K562 (cell line): Measurements from ENCODE around the gene KLHL8. TPM values are rescaled to one million over a fixed set of nuclear protein-coding genes. Genes with fewer than 3 reads are reported as not detected.

Source experiments
- ATAC-seq: fragments of 200-7000 bp; cut with Tn5 transposase; 3 replicates; pipeline ENCODE4 v1.9.1; 2020; ENCODE audit warnings: moderate library complexity
- BruUV-seq: library from RNA; stranded (reverse); fragments of 400-500 nt; replicated peaks from 2 replicates; lab custom pipeline; 2021; lab: Mats Ljungman, UMichigan
- CTCF ChIA-PET: fragments of 300-600 bp; formaldehyde crosslinking; extraction: SDS; loops from one replicate; lab custom pipeline; 2021; ENCODE audit warnings: low intra/inter-chr PET ratio; lab: Yijun Ruan, JAX
- POLR2A ChIA-PET: fragments of 300-600, 350-650 bp; sonication (Branson Sonifier 250); formaldehyde crosslinking; extraction: SDS; loops from one replicate; lab custom pipeline; 2021; ENCODE audit warnings: antibody characterized with exemption, inconsistent platforms; lab: Yijun Ruan, JAX
- DNase-seq, 4 experiments: peaks; one replicate each; pipeline versions ENCODE4 v3.0.0 to v3.0.0-alpha.2; 2011 to 2018; ENCODE audit warnings: low spot score in 3 of 4, mixed read lengths in 3 of 4; ENCODE audit errors: extremely low read depth in 1 of 4
- FAIRE-seq: peaks from 2 replicates; lab custom pipeline; 2011; peaks lifted over from hg19 to GRCh38; lab: Jason Lieb, UNC
- H2AFZ ChIP-seq: 2 replicates; pipeline ENCODE4 v1.6.0; 2011; ENCODE audit warnings: low read depth, low read length, control low read depth, inconsistent platforms
- H3K27ac ChIP-seq: fragments of 200-600 bp; 3 replicates; pipeline ENCODE4 v1.8.0; 2011; ENCODE audit warnings: low read depth, mild to moderate bottlenecking, control low read depth, inconsistent platforms, low read length, moderate library complexity, mixed read lengths; ENCODE audit errors: extremely low read depth
- H3K27me3 ChIP-seq, 2 experiments: fragments of 300-600 bp in 1 of 2; 2 replicates in 1 of 2; 3 replicates in 1 of 2; pipeline versions ENCODE4 v1.6.0 to v1.8.0; 2011; ENCODE audit warnings: inconsistent platforms in 2 of 2, low read length in 2 of 2, mild to moderate bottlenecking in 1 of 2, mixed read lengths in 1 of 2, moderate library complexity in 1 of 2; ENCODE audit not compliant: control insufficient read depth in 2 of 2, insufficient read depth in 2 of 2
- H3K36me3 ChIP-seq: fragments of 300-600 bp; 3 replicates; pipeline ENCODE4 v1.8.0; 2011; ENCODE audit warnings: mild to moderate bottlenecking, low read length, inconsistent platforms; ENCODE audit not compliant: control insufficient read depth, insufficient read depth
- H3K4me1 ChIP-seq, 2 experiments: fragments of 200-600 bp in 1 of 2; replicated peaks in 1 of 2; 2 replicates in 1 of 2; 3 replicates in 1 of 2; pipeline versions ENCODE4 v1.5.1 to v1.8.0; 2011; ENCODE audit warnings: inconsistent platforms in 2 of 2, low read length in 2 of 2, mild to moderate bottlenecking in 1 of 2, mixed read lengths in 1 of 2, moderate library complexity in 1 of 2; ENCODE audit not compliant: control insufficient read depth in 2 of 2, insufficient read depth in 2 of 2
- H3K4me2 ChIP-seq: 2 replicates; pipeline ENCODE4 v1.6.1; 2011; ENCODE audit warnings: low read length, control low read depth, inconsistent platforms, mixed read lengths; ENCODE audit not compliant: insufficient read depth
- H3K4me3 ChIP-seq: fragments of 200-600 bp; sonication (generic), shearing (Covaris generic); 2 replicates; pipeline ENCODE4 v1.5.1; 2016; ENCODE audit warnings: control low read depth, inconsistent platforms
- H3K79me2 ChIP-seq: fragments of 200-600 bp; 3 replicates; pipeline ENCODE4 v1.8.0; 2011; ENCODE audit warnings: low read length, inconsistent platforms; ENCODE audit not compliant: control insufficient read depth, insufficient read depth
- H3K9ac ChIP-seq, 2 experiments: 2 replicates each; pipeline versions ENCODE4 v1.6.0 to v1.6.1; 2011; ENCODE audit warnings: low read depth in 2 of 2, low read length in 2 of 2, control low read depth in 1 of 2, inconsistent platforms in 1 of 2, mild to moderate bottlenecking in 1 of 2, mixed read lengths in 1 of 2; ENCODE audit not compliant: insufficient read depth in 1 of 2
- H3K9me1 ChIP-seq: one replicate; pipeline ENCODE4 v1.6.0; 2011; ENCODE audit warnings: inconsistent platforms, mild to moderate bottlenecking, low read length, moderate library complexity; ENCODE audit not compliant: control insufficient read depth, insufficient read depth
- H3K9me3 ChIP-seq: replicated peaks from 2 replicates; pipeline ENCODE4 v1.5.1; 2011; ENCODE audit warnings: low read depth, low read length, inconsistent platforms; ENCODE audit not compliant: control insufficient read depth, insufficient read depth
- H4K20me1 ChIP-seq: replicated peaks from 2 replicates; pipeline ENCODE4 v1.6.1; 2011; ENCODE audit warnings: low read length, inconsistent platforms, mixed read lengths; ENCODE audit not compliant: control insufficient read depth, insufficient read depth
- ILF3 ChIP-seq: fragments of 450-650 bp; IDR thresholded peaks from 2 replicates; pipeline ENCODE4 v1.6.1; 2018; ENCODE audit warnings: antibody characterized with exemption, mild to moderate bottlenecking, moderate library complexity, borderline replicate concordance
- MEIS2 ChIP-seq: fragments of 450-650 bp; IDR thresholded peaks from 2 replicates; pipeline ENCODE4 v1.6.1; 2014; ENCODE audit warnings: mild to moderate bottlenecking; ENCODE audit not compliant: partially characterized antibody
- NEUROD1 ChIP-seq: fragments of 150-350 bp; IDR thresholded peaks from 2 replicates; pipeline ENCODE4 v1.6.1; 2014; ENCODE audit warnings: borderline replicate concordance, low read length, low read depth; ENCODE audit not compliant: partially characterized antibody
- RB1 ChIP-seq: fragments of 450-650 bp; IDR thresholded peaks from 2 replicates; pipeline ENCODE4 v1.6.1; 2017; ENCODE audit warnings: low read depth, mild to moderate bottlenecking
- RBFOX2 ChIP-seq: fragments of 200-400 bp; formaldehyde crosslinking; IDR thresholded peaks from 2 replicates; pipeline ENCODE4 v1.6.1; 2017; ENCODE audit warnings: low read depth, mild to moderate bottlenecking, low read length, moderate library complexity
- SMC3 ChIP-seq: conservative IDR thresholded peaks from 2 replicates; pipeline ENCODE4 v1.6.1; 2011; ENCODE audit warnings: low read depth, low read length, improper control_type of control experiment; ENCODE audit not compliant: insufficient read depth
- ZBTB17 ChIP-seq: fragments of 450-650 bp; formaldehyde crosslinking; IDR thresholded peaks from 2 replicates; pipeline ENCODE4 v1.4.0; 2020; ENCODE audit warnings: mild to moderate bottlenecking
- ZC3H4 ChIP-seq: sonication (generic); formaldehyde crosslinking; IDR thresholded peaks from 2 replicates; pipeline ENCODE4 v1.9.0; 2021; ENCODE audit warnings: missing genetic modification reagents, borderline replicate concordance
- ZNF134 ChIP-seq: fragments of 250-450 bp; sonication (Bioruptor Pico); conservative IDR thresholded peaks from 2 replicates; pipeline ENCODE4 v1.4.0; 2020
- ZNF76 ChIP-seq: fragments of 250-450 bp; sonication (Bioruptor Pico); IDR thresholded peaks from 2 replicates; pipeline ENCODE4 v1.4.0; 2020; ENCODE audit warnings: mild to moderate bottlenecking, moderate library complexity, borderline replicate concordance
- ZNF778 ChIP-seq: fragments of 450-650 bp; formaldehyde crosslinking; IDR thresholded peaks from 2 replicates; pipeline ENCODE4 v1.4.0; 2020; ENCODE audit warnings: mild to moderate bottlenecking, moderate library complexity
- WGBS: fragments of 100-300 bp; shearing (Covaris generic); methylation state at CpG from one replicate; pipeline ENCODE4 v1.1.6; 2016; ENCODE audit warnings: low coverage, mixed read lengths; ENCODE audit not compliant: insufficient coverage; ENCODE audit errors: missing lambda C conversion rate; 5-methylcytosine and 5-hydroxymethylcytosine counted together
- in situ Hi-C: fragments of 300-500 bp; cut with MboI; formaldehyde crosslinking; loops from 4 replicates; pipeline ENCODE4 v1.15.0; 2018; ENCODE audit warnings: inconsistent platforms, mixed read lengths
- intact Hi-C: fragments of 100-400 bp; cut with micrococcal nuclease; formaldehyde crosslinking; loops from 2 replicates; pipeline ENCODE4 v1.14.2; 2022
- polyA plus RNA-seq, 8 experiments: library from polyadenylated mRNA; depleted of rRNA in 4 of 8; stranded (reverse) in 5 of 8; unstranded in 3 of 8; fragments of >200 nt; fragmentation: Nextera tagmentation in 2 of 8; fragmentation: Illumina TruSeq in 1 of 8; extraction: Ambion mirVana in 2 of 8; extraction: Trizol in 1 of 8; gene quantifications; 2 replicates each; pipeline versions ENCODE4 v1.2.1 to v1.2.3, GENCODE V29; 2011 to 2014; ENCODE audit warnings: inconsistent platforms in 1 of 8, missing spikeins in 1 of 8
- total RNA-seq, 7 experiments: library from RNA; depleted of rRNA in 6 of 7; stranded (reverse); fragments of >200 nt in 6 of 7; fragmentation: Illumina TruSeq in 2 of 7; extraction: Trizol in 2 of 7; gene quantifications; 2 replicates each; pipeline versions ENCODE4 v1.2.1 to v1.2.3, GENCODE V29; 2011 to 2021; ENCODE audit warnings: low replicate concordance in 1 of 7
- TF ChIP-seq, protein P1 (sequence below), 2 experiments: fragments of 450-650 bp in 1 of 2; sonication (generic) in 1 of 2; formaldehyde crosslinking in 1 of 2; IDR thresholded peaks; 2 replicates each; pipeline versions ENCODE4 v1.7.1 to v1.9.0; 2016 to 2022; ENCODE audit warnings: inconsistent platforms in 1 of 2, mild to moderate bottlenecking in 1 of 2, missing genetic modification reagents in 1 of 2

Gene KLHL8
- total and polyA plus RNA-seq, 9 of the 15 experiments (the other 6 are each of a cell fraction or from before 2014, with no cell fraction given) = 8.7 to 25.3 (median 15.7) TPM

DNA sequence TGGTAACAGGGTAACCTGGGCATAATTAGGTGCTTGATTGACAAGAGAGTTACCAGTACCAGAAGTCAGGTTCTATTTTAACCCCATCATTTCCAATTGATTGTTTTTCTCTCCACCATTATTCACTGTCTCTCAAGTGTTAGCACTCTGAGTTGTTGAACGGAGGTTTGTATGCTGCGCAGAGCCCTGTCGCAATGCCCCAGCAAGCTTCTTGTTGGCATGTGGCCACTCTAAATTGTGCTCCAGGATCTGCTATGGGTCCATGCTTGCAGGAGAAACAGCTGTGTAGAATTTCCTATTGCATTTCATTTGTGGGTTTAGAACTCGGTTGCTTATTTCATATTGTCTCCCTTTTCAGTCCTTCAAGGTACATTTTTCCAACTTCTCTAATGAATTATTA lies 98.2 kb downstream of the KLHL8 start (continued):
- no peak for TF ChIP-seq ILF3
- no peak for TF ChIP-seq ZNF134
- no peak for TF ChIP-seq ZNF778 (CRISPR knock-in tag)

DNA sequence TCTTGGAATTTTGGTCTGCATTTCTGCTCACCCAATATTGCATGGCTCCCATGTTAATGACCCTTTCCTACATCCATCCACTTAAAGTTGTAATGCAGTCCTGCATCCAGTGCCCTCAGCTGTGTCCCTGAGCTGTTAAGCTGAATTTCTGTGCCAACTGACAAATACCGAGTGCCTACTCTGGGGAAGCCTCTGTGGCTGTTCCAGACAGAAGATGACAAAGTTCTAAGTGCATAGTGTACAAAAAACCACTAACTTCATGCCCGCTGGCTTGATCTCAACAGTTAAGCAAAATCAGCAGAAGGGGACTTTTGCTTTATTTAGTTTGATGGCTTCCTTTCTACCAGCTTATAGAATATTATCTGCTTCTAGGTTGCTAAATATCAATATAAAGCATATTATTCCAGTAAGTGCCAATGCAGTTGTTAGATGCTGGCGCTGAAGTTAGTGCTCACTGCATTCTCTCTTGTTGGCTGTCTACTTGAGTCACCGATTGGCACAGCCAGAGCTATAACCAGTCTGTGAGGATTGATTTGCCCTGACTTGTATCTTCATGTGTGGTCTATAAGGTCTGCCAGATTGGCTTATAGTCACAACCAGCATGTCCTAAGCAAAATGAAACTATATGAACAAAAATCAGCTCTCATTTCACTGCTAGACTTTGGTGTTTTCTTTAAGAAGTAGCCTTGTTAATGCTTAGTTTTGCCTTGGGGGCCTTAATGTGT lies 98.9 kb downstream of the KLHL8 start:
- DNase-seq = no peak
- TF ChIP-seq ZNF76 (CRISPR knock-in tag) (no peak), ZBTB17 (CRISPR knock-in tag) (no peak), RB1 (no peak), RBFOX2 (no peak), SMC3 (no peak), ZC3H4 (no peak), NEUROD1 (no peak), MEIS2 (no peak)
- TF ChIP-seq, protein P1, sequence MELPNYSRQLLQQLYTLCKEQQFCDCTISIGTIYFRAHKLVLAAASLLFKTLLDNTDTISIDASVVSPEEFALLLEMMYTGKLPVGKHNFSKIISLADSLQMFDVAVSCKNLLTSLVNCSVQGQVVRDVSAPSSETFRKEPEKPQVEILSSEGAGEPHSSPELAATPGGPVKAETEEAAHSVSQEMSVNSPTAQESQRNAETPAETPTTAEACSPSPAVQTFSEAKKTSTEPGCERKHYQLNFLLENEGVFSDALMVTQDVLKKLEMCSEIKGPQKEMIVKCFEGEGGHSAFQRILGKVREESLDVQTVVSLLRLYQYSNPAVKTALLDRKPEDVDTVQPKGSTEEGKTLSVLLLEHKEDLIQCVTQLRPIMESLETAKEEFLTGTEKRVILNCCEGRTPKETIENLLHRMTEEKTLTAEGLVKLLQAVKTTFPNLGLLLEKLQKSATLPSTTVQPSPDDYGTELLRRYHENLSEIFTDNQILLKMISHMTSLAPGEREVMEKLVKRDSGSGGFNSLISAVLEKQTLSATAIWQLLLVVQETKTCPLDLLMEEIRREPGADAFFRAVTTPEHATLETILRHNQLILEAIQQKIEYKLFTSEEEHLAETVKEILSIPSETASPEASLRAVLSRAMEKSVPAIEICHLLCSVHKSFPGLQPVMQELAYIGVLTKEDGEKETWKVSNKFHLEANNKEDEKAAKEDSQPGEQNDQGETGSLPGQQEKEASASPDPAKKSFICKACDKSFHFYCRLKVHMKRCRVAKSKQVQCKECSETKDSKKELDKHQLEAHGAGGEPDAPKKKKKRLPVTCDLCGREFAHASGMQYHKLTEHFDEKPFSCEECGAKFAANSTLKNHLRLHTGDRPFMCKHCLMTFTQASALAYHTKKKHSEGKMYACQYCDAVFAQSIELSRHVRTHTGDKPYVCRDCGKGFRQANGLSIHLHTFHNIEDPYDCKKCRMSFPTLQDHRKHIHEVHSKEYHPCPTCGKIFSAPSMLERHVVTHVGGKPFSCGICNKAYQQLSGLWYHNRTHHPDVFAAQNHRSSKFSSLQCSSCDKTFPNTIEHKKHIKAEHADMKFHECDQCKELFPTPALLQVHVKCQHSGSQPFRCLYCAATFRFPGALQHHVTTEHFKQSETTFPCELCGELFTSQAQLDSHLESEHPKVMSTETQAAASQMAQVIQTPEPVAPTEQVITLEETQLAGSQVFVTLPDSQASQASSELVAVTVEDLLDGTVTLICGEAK (IDR thresholded peaks at IDR 0.05) = no peak
- TF ChIP-seq, protein P1 (CRISPR knock-in tag; IDR thresholded peaks at IDR 0.05) = no peak

More for the DNA sequence above, 98.9 kb downstream of the KLHL8 start:
- BruUV-seq = no TSS peak
- Histone ChIP-seq H3K4me2 (no peak overlapping the region), H3K27ac (no peak overlapping the region), H3K9me3 (no peaks in the 10 kb centered on the region), H3K27me3 (no peaks in the 10 kb centered on the region), H2AFZ (no peak overlapping the region), H3K9me1 (no peaks in the 10 kb centered on the region), H3K4me3 (no peak overlapping the region), H3K36me3 (peaks cover 80% of the 10 kb centered on the region; the same call in 2 of the 3 replicates), H4K20me1 (no peaks in the 10 kb centered on the region), H3K79me2 (no peaks in the 10 kb centered on the region; the same call in 2 of the 3 replicates), H3K4me1 (no peaks in the 10 kb centered on the region), H3K9ac (no peak overlapping the region)
- 91% methylated on average over 4 of the region's 4 CpGs for WGBS
- FAIRE-seq (peak; percentile 6), ATAC-seq (no peak)
- ChIA-PET POLR2A (interaction anchor here (0.5 to 1.6 kb wide), 2 partner anchors 13 to 129 kb away, joined by 3 to 5 read pairs; no protein-coding TSS in a partner anchor), CTCF (no interaction called here)
- in situ Hi-C loops = loop anchor here (25.0 kb wide), 1 partner anchor 609 kb away; no protein-coding TSS in a partner anchor
- intact Hi-C loops = no loop called here
